Retina (tissue), 1 donor: ENCODE measurements around the gene MGA.

ENCODE experiments used
- DNase-seq: peaks from one replicate; pipeline ENCODE4 v3.0.0-alpha.2; 2016

Gene MGA

DNA sequence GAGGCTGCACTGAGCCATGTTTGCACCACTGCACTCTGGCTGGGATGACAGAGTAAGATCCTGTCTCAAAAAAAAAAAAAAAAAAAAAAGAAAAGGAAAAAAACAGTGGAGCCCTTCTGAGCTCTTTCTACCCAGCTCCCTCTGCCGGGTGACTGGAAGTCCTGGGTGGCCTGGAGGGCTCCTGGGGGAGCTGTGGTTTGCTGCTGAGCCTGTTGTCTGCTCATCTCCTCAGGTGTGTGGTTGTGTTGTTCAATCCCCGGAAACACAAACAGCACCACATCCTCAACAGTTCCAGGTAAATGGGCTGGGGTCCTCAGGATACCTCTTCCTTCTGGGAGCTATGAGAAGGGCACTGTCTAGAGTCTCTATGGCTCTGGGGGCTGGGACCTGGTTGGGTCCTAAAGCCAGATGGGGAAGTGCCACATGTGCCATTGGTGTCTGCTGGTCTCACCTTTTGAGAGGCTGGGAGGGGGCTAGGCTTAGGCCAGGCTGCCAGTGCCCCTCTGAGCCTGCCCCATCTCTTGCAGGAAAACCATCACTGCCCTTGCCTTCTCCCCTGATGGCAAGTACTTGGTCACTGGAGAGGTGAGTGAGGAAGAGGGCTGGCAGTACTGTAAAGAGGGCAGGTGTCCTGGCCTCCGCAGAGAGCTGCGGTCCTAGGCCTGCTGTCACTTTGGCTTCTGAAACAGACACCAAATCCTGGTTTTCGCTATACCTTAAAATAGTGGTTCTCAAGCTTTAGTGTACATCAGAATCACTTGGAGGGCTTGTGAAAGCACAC lies 150.6 kb downstream of the MGA start:
- DNase-seq = no peak

DNA sequence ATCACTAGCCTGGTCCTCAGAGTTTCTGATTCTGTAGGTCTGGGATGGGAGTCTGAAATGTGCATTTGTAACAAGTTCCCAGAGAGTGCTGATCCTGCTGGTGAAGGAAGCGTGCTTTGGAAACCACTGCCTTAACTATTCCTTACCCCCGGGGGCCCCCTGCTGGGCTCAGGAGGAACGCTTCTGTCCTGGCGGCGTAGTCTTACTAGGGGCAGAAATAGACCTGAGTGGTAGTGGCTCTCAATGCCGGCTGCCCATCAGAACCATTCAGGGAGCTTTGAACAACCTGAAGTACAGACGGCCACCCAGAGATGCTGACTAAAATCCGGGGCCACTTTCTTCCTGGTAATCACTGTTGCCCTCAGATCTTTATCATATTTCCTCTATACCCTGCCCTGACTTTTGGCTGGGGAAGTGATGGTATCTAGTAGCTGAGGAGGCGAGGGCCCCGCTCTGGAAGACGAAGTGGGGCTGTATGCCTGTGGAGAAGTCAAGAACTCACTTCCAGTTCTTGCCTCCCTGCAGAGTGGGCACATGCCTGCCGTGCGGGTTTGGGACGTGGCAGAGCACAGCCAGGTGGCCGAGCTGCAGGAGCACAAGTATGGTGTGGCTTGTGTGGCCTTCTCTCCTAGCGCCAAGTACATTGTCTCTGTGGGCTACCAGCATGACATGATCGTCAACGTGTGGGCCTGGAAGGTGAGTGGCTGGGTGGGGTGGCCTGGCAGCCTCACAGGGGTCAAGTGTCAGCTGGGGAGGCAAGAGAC lies 151.4 kb downstream of the MGA start:
- peak; percentile 66 for DNase-seq

DNA sequence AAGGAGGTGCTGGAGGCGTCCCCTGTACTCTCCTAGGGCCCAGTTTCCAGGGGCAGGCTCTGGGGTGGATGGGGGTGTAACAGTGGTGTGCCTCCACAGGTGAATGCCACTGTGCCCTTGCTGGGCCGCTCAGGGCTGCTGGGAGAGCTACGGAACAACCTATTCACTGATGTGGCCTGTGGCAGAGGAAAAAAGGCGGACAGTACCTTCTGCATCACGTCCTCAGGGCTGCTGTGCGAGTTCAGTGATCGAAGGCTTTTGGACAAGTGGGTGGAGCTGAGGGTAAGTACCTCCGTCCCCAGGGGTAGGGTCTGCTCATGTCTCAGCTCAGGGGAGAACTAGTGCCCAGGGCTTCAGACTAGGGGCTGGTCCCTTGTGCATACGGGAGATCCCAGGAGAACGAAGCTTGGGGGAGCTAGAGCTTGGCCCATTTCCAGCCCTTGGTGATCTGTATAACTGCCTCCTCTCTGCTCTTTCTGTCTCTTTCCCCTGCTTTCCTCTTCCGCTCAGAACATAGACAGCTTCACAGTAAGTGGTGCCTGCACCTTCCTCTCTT lies 152.7 kb downstream of the MGA start:
- DNase-seq = no peak

DNA sequence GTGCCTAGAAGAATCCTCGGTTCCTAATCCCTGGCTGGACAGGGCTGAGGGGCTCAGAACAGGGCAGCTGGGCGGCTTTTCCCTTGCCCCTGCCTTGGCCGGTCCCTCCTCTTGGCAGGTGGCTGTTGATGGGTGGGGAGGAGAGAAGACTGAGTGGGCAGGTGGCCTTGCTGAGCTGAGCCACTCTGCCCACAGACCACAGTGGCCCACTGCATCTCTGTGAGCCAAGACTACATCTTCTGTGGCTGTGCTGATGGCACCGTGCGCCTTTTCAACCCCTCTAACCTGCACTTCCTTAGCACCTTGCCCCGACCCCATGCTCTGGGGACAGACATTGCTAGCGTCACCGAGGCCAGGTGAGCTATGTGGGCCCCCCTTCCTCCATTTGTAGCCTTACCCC lies 153.2 kb downstream of the MGA start:
- no peak for DNase-seq

DNA sequence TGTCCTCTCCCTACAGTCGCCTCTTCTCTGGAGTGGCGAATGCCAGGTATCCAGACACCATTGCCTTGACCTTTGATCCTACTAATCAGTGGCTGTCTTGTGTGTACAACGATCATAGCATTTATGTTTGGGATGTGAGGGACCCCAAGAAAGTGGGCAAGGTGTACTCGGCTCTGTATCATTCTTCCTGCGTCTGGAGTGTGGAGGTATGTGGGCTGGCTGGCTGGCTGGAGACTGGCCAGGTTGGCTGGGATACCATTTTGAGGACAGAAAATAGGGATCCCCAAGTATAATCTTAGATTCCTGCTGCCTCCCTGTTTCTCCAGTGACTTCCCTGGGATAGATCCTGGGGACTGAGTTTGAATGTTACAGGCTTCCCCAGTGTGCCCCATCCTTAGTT lies 154.3 kb downstream of the MGA start:
- no peak for DNase-seq

DNA sequence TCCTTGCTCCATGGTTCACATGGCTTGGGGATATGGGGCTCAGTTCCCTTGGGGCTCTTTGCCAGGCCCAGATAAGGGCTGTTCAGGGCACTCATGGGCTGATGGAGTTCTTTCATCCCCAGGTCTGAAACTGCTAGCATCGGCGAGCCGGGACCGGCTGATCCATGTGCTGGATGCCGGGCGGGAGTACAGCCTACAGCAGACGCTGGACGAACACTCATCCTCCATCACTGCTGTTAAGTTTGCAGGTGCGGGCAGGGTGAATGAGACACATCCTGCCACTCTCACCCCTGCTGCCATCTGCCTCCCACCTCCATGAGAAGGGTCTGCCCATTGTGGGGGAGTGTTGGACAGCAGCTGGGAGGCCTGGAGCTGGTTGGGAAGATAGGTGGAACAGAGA lies 156.6 kb downstream of the MGA start:
- DNase-seq = no peak

DNA sequence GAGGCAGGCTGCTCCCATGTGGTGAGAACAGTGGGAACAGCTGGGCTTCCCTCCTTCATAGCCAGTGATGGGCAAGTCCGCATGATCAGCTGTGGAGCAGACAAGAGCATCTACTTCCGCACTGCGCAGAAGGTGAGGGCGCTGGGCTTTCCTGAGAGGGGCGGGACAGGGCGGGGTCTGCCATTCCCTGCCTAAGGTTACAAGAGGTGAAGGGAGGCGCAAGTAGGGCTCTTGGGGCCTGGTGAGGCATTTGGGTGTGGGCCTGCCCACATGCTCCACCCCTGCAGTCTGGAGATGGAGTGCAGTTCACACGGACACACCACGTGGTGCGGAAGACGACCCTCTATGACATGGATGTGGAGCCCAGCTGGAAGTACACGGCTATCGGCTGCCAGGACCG lies 157.1 kb downstream of the MGA start:
- no peak for DNase-seq

DNA sequence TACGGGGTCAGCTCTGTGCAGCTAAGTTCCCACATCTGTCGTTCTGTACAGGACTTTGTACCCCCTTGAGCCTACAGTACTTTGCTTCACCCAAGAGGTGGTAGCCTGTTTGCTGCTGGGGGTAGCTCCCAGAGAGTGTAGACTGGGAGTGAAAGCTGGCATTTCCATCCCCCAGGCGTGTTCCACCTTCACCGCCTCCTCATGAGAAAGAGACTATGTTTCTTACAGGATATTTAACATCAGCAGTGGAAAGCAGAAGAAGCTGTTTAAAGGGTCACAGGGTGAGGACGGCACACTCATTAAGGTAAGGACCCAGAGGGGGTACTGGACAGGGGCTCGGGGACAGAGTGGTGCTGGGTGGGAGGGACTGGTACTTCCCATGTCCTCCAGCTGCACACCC lies 157.6 kb downstream of the MGA start:
- DNase-seq = no peak

DNA sequence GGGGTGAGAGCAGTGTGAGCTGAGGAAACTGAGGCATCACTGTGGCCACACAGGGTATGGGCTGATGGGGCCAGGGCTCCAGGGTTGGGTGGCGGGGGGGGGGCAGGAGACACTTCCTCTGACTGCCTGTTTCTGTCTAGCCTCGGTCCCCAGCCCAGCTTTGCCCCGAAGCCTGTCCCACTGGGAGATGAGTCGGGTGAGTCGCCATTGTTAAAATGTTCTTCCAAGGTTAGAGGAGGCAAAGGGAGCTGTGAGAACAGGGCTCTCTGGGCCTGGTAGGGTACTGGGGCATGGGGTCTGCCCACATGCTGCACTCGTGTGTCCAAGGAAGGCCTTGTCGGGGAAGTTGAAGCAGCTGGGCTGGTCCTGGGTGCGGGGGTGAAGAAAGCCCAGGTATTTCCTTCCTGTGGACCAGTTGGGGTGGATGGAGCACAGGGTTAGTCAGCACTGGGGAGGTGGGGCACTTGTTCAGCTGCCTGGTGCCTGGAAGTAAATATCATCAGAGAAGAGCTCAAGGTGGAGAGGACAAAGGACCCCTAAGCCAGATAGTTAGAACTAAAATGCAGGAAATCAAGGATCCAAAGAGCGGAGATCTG lies 159.3 kb downstream of the MGA start:
- no peak for DNase-seq

DNA sequence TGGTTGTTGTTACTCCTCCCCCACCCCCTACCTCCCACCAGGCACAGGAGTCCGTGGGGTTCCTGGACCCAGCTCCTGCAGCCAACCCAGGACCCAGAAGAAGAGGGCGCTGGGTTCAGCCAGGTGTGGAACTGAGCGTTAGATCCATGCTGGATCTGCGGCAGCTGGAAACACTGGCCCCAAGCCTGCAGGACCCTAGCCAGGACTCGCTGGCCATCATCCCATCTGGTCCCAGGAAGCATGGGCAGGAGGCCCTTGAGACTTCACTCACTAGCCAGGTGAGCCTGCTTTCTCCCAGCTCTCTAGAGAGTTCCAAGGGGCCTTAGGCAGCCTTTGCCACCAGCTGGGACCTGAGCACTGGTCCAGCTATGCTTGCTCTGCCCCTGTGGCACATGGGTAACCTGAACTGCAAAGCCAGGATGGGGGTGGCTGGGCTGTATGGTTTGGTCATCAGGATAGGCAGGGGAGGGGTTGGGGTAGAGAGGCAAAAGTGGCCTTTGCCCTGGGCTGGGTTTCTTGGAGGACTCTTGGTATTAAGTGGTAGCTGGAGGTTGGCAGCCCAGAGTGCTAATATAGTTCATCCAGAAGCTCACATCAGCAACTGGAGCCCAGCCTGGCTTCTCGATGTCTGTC lies 160.7 kb downstream of the MGA start:
- DNase-seq = no peak

DNA sequence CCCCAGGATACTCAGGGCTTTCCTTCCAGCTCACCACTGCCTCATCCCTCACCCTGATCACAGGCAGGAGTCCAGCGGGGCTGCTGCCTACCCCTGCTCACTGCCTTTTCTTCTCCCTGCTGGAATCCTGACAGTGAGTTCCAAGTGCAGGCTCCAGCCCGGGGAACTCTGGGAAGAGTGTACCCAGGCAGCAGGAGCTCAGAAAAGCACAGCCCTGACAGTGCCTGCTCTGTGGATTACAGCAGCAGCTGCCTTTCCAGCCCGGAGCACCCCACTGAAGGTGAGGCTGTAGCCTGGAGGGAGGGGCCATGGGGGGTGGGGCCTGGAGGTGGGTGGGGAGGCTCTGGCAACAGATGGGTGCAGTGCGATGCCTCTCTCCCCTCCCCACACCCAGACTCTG lies 161.6 kb downstream of the MGA start:
- no peak for DNase-seq

DNA sequence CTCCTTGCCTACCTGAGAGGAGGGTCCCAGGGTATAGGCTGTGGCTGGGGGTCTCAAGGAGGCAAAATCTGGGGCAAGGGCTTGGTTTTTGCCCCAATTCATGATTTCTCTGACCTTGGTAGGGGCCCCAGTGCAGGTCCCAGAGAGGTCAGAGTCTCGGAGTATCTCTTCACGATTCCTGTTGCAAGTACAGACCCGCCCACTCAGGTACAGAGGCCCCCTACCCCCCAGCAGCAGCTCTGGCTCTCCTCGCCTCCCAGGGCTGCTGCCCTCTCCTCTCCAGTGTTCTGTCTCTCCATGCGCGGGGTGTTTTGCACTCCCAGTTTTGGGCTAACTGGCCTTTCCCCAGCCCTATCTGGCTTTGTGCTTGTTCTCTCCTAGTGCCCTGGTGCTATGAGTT lies 162.3 kb downstream of the MGA start:
- no peak for DNase-seq
